ENCODE data around the gene NDST3.

Gene NDST3

DNA sequence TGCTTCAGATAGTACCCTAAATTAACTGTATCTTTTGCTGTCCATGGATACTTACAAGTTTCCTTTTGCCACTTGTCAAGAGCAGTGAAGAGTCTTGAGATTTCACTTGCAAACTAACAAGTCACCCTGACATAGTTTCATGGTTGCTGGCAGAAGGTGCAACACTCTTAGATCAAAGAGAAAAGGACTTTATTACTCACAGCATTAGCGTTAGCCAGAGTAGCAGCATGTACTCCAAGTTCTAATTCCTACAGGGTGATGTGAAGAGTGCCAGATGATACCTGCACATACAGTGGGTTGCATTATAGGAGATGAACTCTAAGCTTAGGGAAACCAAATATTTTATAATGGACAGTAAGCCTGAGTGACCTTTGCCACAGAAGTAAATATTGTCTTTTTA lies 47.9 kb downstream of the NDST3 start:
- DNase-seq, result no peak

DNA sequence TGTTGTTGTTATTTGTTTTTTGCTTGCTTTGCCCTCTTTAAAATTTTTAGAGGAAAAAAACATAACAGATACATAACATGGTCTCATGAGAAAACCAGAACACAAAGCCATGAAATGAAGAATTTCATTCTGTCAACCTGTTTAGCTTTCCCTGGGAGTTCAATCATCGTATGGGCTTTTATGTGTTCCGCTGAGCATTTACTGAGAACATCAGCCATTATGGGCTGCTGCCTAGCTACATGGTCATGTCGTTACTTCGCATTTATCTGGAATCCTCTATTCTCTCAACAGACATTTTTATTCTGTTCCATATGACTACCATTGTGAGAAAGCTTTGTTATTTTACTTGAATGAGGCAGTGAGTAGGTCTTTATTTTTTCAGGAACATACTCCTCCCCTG lies 51.4 kb downstream of the NDST3 start:
- no peak for DNase-seq

DNA sequence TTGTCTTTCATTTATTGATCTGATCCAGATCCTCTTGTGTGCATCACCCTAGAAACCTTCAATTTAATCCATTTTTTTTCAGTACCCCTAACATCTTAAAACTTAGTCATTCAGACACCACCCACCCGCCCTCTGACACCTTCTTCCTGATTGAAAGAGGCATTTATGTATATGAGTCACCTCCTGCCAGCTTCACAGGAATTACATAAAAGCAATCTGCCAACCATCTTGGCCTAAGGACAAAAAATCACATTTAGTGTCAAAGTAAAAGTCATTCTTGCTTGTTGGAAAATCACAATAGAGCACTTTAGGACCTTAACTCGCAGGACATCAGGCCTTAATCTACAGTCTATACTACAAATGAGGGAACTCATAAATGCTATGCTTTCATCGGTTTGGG lies 52.1 kb downstream of the NDST3 start:
- no peak for DNase-seq

DNA sequence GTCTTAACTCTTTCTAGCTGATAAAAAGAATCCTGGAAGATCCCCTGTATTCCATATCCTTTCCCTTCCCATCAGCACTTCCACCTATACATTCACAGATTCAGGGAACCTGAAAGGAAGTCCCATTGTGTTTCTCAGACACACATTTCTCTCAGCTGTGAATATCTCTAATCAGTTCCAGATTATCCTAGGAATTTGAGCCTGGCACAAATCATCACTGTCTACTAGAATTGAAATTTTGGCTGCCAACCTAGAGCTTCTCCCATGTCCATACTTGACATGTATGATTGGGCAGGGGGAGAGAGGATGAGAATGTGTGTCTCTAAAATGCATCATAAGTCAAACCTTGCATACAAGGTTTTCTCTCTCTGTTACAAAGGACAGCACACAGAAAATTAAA lies 53.1 kb downstream of the NDST3 start:
- DNase-seq, result no peak

DNA sequence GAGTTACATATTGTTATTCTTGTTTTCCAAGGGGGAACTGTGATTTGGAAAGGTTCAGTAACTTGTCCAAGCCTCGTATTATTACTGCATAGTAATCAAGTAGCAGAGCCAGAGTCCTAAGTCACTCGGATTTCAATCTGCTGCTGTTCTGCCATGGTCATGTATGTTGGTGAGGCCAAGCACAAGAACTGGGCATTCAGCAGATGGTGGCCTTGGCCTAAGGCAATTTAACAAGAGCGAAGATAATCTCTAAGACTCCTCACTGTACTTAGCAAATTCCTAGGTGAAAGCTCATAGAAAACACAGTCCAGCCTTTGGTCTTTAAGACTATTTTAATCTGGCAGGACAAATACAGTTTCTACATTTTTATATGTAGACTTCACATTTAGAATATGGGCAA lies 64.8 kb downstream of the NDST3 start:
- no peak for DNase-seq

DNA sequence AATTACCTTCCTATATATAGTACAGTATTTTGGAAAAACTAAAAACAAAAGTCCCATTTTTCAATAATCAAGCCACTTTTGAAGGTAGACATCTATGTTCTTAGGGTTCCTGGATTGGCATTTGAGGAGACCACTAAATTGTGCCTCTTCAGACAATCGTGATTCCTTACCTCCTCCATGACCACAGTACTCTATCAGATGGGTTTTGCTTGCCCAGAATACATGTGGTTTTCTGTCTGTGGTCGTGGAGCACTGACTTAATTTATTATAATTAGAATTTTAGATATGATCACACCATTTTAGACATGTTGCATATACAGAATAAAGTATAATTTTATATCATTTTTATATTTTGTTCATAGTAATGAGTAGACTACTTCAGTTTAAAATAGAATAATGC lies 67.9 kb downstream of the NDST3 start:
- DNase-seq, result no peak

DNA sequence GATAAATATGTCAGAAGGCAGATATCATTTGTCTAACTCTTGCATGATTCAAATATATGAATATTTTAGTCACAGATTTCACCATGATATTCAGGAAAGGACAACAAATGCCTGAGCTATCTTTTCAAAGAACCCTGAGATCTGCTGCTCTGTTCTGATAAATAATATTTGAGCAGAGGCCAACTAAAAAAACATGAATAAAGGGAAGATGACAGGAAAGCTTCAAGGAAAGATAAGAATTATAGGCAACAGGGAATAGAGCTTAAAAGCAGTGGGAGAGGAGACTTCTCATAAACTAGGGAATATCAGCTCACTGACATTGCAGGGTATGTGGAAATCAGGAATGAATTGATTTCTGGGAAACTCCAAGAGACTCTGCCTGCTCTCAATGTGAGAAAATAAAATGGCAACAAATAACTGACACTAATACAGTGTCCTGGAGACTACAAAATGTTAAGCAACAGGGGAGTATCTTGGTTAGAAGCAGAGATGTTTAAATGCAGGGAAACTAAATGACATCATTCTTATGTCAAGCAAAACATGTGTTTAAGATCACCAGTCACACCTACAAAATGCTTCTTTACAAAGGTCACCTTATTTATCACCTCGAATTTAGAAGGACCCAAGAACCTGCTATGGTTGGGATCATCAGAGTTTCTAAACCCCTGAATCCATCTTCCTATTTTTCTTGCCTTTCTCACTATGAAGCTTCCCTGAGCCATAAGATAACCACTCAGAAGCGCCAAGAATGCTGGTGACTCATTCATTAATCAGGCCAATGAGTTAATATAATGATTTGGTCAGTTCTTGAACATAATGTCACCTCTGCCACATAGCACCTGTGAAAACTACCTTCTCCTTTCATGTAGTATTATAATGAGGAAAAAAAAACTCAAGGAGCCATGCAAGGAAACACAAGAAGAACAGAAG lies 78.1 kb downstream of the NDST3 start:
- DNase-seq, result no peak

DNA sequence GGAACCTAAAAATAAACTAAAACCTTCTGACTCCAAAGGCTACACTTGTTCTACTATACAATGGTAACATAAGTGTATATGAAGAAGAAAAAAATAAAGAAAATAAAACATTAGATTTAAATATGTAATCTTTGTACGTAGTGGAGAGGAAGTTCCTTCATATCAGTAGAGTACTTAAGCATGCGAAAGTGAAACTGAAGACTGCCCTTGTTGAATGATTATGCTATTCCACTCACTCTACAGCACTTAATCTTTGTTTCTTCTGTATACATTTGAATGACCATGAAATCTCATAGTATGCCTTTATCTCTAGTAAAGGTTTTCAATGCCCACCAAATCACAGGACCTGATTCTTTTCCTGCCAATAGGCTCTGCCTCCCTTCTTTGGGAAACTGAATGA lies 78.9 kb downstream of the NDST3 start:
- no peak for DNase-seq

DNA sequence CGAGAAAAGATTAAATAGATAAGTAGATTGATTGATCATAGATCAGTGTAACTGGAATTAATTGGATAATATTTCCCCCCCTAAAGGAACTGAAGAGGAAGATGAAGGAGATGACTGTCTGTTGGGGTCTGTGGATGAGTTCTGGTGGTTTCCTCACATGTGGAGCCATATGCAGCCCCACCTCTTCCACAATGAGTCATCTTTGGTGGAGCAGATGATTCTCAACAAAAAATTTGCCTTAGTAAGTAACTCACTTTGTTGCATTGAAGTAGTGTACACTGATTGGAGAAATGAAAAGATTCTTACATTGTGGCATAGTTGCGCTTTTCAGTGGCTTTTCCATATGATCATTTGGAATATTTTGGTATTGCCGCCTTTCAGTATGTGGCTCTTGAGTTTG lies 80.4 kb downstream of the NDST3 start:
- DNase-seq, result no peak

DNA sequence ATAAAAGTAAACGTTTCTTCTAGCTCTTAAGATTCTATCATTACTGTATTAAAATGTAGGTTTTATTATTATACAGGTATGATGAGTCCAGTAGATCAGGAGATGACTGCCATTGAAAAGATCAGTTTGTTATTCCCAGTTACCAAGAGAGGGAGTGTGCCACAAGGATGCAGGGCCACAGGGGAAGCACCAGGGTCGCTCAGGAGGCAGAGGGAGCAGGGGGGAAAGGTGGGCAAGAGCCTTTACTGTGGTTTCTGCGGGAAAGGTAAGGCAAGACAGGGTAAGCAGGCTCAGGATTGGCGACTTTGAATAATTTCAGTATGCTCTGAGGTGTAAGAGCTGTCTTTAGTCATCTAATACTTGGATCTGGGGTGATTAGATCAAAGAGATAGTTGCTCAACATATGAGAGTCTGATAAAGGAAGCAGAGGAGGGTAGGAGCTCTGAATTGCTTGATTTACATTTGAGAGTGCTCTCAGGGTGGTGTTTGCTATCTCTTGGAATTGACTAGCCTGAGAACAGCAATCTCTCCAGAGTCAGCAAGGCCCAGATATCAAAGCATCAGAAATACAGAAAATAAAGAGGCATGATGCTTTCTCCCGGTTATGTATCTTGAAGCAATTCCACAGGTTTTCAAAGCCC lies 86.0 kb downstream of the NDST3 start:
- DNase-seq, result no peak

DNA sequence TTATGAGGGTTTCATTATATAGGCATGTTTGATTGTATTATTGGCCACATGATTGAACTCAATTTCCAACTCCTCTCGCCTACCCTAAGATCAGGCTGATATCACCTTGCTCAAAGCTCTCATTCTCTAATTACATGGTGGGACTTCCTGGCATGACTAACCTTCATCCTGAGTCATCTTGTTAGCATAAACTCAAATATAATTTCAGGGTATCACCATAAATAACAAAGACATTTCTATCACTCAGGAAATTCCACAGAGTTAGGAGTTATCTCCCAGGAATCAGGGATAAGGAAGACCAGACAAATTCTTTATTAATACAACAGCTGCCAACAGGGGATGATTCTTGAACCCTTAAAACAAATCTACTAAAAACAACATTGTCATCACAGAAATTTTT lies 90.7 kb downstream of the NDST3 start:
- no peak for DNase-seq

DNA sequence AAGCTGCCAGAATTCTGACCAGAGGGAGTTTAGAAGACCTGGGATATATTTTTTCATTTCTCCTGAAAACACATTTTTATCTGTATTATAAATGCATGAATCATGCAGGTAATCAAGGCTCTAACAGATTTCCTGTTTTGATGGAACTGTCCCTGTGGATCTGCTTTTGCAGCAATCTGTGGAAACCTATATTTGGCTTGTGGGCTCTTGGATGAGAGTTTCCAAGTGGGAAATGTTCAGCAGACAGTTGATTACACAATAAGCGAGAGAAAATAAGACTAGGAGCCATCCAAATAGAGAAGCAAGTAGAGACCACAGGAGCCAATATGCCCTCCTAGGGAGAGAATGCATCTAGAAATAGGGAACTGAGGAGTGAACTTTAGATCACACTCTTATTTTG lies 105.0 kb downstream of the NDST3 start:
- DNase-seq, result no peak

DNA sequence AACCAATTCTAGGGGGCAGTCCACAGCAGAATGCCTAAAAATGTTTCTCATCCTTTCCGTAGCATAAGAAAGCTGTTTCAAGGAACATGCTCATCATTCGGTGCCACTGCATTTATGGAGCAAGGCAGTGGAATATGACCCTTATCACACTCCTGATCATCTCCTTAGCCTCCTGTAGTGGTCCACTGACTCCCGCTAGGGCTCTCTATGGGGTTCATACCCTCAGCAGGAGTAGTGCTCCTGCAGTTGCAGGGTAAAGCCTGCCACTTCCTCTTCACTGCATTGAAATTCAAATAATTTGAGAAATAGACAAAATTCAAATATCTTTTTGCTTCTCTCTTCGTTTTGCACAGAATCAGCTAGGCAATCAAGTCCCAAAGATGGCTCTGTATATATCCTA lies 107.0 kb downstream of the NDST3 start:
- DNase-seq, result no peak

DNA sequence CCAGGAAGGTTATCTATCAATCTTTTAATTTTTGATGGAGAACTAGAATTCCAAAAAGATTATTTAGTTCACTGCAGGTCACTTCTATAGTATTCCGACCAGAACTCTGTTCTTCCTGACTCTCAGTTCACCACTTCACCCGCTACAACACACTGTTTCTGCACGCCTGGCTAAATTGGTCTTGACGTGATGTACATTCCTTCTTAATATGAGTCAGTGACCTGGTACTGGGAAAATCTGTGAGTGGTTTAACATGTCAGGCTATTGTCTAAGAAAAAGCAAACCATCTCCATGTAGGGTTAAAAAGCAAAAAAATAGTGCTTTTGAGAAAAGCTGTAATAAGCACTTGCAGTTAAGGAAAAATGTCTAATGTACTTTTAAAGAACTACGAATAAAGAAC lies 120.4 kb downstream of the NDST3 start:
- DNase-seq, result no peak

DNA sequence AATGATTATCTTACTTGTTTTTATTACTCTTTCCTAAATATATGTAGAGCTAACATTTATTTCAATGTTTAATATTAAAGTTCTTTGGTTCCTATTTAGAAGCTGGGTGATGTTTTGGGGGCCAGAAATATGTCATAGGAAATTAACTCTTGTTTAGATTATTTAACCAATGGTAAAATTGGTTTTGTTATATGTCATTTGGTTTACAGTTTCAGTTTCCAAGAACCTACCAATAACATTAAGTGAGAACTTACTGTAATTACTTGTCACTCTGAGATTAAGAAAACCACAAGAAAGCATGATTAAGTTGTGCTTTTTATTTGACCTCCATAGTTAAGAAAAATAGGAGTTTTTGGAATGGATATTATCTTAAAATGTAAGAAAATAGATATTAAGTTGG lies 121.2 kb downstream of the NDST3 start:
- DNase-seq, result no peak

DNA sequence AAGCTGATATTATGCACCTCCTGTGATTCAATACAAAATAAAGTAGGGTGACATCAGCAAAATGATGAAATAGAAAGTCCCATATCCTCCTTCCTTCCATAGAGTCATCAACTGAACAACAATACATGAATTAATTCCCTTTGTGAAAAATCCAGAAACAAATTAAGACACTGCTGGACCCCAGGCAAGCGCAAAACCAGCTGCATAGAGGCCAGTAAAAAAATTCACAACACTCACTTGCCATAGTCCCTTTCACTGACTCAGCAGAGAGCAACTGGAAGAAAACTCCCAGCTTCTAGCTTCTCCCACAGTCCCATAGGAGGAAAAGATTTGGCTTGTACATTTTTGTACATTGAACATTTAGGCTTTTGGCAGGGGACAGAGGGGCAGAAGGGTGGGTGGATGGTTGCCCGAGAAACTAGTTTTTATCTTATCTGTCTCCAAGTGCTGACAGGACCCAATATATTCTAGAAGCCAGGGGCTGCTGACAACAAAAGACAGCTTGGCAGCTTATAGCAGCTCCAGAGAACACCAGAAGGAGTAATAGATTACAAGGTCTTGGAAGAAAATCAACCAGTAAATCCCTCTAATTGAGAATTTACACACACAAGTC lies 124.6 kb downstream of the NDST3 start:
- no peak for DNase-seq

DNA sequence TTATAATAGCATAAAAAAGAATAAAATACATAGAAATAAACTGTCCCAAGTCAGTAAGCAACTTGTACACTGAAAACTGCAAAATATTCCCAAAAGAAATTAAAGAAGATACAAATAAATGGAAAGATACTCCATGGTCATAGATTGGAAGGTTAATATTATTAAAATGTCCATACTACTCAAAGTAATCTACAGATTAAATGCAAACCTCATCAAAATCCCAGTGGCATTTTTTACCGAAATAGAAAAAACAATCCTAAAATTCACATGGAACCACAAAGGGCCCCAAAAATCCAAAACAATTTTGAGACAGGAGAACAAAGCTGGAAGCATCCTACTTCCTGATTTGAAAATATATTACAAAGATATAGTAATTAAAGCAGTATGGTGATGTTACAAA lies 133.0 kb downstream of the NDST3 start:
- DNase-seq, result no peak

DNA sequence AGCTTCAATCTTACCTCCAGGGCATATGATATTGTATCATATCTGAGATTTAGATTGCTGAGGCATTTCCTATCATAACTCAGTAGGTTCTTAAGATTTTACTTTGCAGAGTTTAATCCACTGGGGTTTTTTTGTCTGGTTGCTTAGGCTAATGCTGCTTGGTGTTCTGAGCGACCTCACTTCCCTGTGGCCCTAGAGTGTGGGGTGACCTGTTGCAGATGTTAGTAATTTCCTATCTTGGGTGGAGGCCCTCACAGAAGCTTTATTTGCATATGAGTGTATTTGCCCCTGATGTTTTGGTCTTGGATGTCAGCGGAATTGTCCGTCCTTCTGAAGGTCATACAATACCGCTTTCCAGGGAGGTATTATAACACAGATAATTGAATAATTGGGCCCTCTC lies 137.1 kb downstream of the NDST3 start:
- no peak for DNase-seq

DNA sequence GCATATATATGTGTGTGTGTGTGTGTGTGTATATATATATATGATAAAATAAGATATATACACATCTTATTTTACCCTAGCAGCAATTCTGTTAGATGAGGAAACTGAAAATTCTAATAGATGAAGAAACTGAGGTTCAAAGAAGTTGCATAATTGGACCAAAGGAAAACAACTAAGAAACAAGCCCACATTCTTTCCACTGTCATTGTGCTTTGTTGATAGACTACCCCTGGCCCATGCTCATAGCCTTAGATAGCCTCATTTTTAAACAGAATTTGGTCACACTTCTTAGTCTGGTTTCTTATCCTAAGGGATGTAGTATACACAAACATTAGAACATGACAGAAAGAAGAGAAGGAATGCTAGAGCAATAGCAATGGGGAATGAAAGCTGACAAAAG lies 138.8 kb downstream of the NDST3 start:
- DNase-seq, result no peak

DNA sequence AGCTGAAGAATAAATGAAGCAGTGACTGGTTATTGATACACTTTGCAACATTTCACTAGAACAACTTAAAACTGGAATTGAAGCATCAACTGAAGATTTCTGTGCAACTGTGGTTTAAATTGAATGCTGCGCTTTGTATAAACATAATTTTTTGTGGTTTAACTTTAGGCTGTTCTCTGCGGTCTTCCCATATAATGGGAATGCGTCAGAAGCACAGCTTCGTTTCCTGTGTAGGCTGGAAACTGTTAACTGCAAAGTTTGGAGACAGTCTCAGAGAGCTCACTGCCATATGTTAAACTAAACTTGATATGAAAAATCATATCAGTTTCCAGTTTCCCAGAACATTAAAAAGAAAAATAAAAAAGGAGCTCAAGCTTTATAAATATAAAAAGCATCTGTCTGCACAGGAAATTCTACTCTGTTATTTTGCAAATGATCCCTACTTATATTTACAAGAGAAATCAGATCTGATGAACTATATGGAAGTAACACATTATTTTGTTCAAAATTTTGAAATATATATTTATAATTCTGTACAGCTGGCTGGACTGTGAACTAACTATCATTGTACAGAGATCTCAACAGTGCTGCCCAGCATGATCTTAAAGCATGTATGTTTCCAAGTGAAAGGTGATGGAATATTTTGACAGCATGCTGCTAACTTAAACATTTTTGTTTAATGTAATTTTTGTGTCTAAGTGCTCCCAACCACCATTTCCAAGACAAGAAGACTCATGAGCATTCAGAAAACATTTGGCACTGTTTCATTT lies 139.9 kb downstream of the NDST3 start:
- DNase-seq, result no peak

DNA sequence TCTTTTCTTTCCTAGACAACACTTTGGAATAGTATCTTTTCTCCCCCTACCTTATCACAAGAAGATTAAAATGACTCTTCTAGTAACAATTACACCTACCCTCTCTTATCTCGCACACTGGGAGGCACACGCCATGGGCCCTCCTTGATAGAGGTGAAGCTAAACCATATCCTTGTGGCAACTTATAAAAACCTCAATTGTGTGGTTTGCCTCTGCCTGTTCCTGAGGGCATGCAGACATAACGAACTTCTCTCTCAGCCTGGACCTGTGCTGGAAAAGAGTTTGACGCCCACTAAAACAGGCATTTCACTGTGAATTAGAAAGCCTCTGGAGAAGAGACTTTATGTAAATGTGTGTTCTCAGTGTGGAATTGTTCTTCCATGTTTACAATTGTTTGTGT lies 141.2 kb downstream of the NDST3 start:
- no peak for DNase-seq

DNA sequence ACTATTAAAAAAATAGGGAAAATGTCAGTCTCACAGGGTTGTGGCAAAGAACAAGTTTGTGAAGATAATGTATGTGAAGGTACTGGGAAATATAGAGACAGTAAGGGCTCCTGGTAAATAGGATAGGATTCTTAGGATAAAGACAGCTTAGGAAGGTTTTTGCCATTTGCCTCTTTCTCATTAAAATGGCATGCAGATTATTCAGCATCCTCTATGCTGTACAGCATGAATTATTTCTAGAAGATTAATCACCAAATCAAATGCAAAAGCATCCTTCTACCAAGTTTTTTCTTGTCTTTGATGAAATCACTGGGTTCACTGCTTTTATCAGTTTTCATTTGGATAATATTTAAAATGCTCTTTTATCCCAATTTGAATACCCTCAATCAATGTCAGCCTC lies 142.8 kb downstream of the NDST3 start:
- no peak for DNase-seq

DNA sequence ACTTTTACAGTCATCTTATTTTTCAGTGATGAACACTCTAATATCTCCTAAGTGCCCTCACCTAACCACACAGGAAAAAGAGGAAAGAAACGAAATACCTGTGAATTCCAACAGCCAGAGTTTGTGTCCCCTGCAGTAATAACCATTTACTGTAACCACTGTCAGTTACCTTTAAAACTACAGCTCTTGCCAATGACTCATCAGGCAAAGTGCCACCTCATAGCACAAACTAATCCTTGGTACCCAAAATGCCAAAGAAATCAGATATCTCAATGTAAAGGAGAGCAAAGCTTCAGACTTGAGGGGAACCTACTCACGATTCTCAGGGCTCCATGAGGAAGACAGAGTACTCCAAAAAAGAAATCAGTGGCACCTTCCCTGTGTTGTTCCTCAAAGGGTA lies 146.5 kb downstream of the NDST3 start:
- no peak for DNase-seq

DNA sequence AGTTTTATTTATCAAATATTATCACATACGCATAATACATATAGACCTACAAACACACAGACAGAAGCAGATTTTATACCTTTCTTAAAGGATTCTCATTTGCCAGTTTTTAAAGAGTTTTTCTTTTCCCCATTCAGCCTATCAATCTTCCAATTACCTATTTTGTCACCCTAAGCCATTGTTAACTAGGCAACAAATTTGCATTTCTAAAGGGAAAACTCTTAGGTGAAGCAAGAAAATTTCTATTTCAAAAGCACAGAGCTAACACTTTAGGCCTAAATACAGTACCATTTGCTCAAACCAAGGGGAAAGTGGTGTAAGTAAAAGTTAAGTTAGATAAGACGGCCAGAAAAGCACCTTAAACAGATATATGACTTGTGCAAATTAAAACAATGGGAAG lies 156.6 kb downstream of the NDST3 start:
- no peak for DNase-seq

Data from RPMI8226 (cell line).